IgD-negative memory B cell (primary cell): ENCODE measurements around the gene NAP1L1. TPM values are rescaled to one million over a fixed set of nuclear protein-coding genes. Genes with fewer than 3 reads are reported as not detected.

Experiments
- H3K27ac Mint-ChIP-seq, 3 donors: one replicate each; pipeline ENCODE4 v1.8.0; 2020 to 2022; ENCODE audit warnings: mild to moderate bottlenecking in 3 of 3, mixed read lengths in 3 of 3, moderate library complexity in 1 of 3
- H3K27me3 Mint-ChIP-seq: one replicate; pipeline ENCODE4 v1.8.0; 2021; ENCODE audit warnings: mixed read lengths
- H3K36me3 Mint-ChIP-seq: one replicate; pipeline ENCODE4 v1.8.0; 2020; ENCODE audit warnings: mild to moderate bottlenecking, mixed read lengths
- H3K4me1 Mint-ChIP-seq, 3 donors: one replicate each; pipeline ENCODE4 v1.8.0; 2020 to 2022; ENCODE audit warnings: mixed read lengths in 3 of 3, mild to moderate bottlenecking in 1 of 3
- H3K4me3 Mint-ChIP-seq, 4 donors: one replicate each; pipeline ENCODE4 v1.8.0; 2020 to 2022; ENCODE audit warnings: mild to moderate bottlenecking in 4 of 4, mixed read lengths in 4 of 4, moderate library complexity in 3 of 4
- H3K9me3 Mint-ChIP-seq, 3 donors: one replicate each; pipeline ENCODE4 v1.8.0; 2020 to 2021; ENCODE audit warnings: mixed read lengths in 3 of 3, mild to moderate bottlenecking in 1 of 3
- polyA plus RNA-seq: library from polyadenylated mRNA; unstranded; fragments of 300-500 nt; fragmentation: Illumina TruSeq; gene quantifications from one replicate; pipeline ENCODE4 v1.2.3, GENCODE V29; 2021

Gene NAP1L1
- polyA plus RNA-seq, 1 donor from 2014 or later: 223 TPM

DNA sequence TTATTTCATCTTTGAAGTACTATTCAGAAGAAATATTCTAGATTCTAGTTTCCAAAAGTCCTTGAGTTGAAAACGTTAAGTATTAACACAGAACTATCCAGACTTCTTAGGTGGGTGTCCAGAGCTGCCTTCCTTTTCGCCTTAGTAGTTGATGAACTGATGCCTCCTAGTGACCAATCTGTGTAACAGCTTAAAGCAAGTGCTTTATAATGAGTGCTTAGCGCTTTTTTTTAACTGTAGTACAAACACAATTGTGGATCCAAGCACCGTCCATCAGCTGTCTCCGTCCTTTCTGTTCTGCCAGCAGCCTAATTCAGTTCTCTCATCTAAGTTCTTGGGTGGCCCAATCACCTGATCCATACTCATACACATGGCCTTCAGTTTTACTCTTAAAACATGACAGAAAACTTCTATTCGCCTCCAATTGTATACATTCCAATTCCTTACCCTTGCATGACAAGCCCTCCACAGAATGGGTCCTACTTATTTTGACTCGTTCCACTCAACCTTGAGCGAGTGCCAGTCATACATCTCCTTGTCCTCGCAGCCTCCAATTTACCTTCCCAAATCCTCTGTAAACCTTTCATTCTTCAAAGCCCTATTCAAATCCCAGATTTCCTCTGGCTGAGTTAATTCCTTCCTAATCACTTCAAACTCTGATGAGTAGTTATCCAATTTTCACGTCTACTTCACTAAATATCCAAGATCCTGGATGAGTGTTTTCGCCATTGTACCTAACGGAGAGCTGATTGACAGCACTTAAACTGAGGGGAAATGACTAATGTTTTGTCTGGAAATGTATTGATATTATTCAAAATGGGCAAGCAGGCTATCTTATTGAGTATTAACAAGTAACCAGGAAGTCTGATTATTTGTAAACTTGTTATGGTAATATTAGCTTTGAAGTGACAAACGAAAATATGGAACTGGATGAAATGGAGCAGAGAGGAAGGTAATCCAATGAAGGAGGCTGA lies 47.1 kb downstream of the NAP1L1 start:
- H3K4me1 Mint-ChIP-seq: peaks cover 0 to 11% (median 5%) of the 10 kb centered on the region in 3 donors
- no peaks in the 10 kb centered on the region for H3K9me3 Mint-ChIP-seq
- H3K4me3 Mint-ChIP-seq: no peak overlapping the region
- H3K27ac Mint-ChIP-seq: no peak overlapping the region
- H3K36me3 Mint-ChIP-seq: no peaks in the 10 kb centered on the region
- H3K27me3 Mint-ChIP-seq: no peaks in the 10 kb centered on the region

DNA sequence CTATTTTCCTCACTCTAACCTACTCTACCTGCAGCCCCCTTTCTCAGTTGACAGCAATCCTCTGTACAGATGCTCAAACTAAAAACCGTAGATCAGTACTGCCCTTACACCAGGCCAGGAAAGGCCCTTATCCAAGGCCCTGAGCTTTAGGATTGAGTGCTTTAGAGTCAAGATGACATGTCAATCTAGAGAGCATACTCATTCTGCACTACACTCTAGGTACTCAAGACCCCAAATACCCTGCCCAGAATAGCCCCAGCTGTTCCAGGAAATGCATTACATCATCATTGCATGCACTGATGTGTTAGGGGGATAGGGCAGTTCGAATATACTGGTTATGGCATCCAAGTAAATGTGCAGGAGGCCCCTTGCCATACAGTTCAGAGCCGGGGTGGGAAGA lies 49.4 kb downstream of the NAP1L1 start:
- Mint-ChIP-seq H3K27ac (peak overlapping the region in 1 of 3 donors; percentile 0), H3K4me1 (peaks cover 3 to 16% (median 13%) of the 10 kb centered on the region in 3 donors), H3K9me3 (no peaks in the 10 kb centered on the region), H3K36me3 (no peaks in the 10 kb centered on the region), H3K27me3 (peaks cover 4% of the 10 kb centered on the region), H3K4me3 (no peak overlapping the region)

DNA sequence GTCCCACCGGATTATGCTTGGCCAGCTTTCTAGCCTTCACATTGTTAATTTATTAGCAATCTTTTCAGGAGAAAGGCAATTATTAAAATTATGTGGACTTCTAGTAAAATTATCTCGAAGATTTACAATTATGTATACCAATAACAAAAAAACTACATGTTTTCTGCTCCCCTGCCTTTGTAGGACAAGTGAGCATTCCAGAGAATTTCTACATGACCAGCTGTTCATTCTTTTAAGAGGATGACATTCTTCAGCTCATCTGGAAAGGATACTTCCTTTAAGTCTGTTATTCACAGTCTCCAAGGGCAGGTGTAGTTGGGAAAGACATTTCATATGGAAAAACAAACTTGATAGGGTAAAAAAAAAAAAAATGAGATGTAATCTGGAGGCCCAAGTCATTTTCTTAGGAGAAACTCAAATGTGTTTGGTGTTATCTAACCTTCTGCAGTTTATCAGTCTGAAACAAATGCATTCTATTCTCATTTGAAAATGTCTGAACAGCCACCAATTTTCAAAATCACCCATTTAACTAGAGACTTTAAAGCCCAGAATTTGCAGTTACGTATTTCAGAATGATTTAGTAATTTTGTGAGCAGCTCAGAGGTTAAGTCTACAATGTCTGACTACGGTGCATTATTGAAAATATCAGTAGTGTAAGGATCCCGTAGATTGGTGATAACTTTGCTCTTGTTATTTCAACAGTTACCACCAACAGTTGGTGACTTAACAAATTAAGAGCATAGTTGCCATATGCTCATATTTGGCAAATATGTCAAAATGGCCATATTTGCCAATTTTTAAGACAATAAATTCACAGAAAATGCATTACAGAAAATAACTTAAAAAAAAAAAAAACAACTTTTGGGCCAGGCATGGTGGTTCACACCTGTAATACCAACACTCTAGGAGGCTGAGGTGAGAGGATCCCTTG lies 51.1 kb downstream of the NAP1L1 start:
- peak overlapping the region in 2 of 3 donors; percentile 66 to 87 for H3K27ac Mint-ChIP-seq

DNA sequence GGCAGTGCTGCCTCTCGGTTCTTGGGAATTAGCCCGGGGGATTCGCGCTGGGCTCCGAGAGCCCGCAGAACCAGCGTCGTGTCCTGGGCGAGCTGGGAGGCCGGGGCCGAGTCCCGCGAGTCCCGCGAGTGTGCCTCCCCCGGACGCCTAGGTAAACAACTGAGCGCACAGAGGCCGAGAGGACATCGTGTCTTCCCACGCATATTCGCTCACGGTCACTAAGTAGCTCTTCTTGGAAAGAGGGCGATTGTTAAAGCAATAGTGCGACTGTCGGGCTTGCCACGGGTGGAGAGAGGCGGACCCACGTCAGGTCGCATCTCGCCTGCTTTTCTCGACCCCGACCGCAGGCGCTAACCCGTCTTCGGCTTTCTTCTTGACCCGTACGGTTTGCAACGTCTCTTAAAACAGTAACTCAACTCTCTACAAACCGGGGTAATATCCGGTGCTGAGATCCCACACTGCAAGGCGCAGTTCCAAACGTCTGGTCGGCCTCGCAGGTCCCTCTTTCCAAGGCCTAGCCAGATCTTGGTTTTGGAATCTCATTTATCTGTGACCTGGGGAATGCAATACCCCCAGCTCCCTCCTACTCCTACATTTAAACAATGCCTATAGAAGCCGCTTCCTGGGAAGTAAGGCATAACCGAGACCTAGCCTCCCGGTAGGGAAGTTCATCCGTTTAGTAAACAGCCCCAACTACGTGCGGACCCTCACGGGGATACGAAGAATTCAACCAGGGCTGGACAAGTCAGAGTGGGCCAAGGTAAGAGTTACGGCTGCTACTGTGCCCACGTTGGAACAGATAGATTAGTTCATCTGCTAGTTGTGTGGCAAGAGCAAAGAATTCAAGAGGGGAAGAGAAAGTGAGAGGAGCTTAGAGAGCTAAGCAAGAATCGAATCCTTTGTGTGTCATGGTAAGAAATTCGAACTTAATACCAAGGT lies 52.2 kb downstream of the NAP1L1 start:
- Mint-ChIP-seq H3K27me3 (peaks cover 17% of the 10 kb centered on the region), H3K36me3 (no peaks in the 10 kb centered on the region), H3K4me1 (peaks cover 7 to 18% (median 17%) of the 10 kb centered on the region in 3 donors), H3K9me3 (no peaks in the 10 kb centered on the region), H3K27ac (peak overlapping the region; percentile 66 to 87 (median 87)), H3K4me3 (peak overlapping the region; percentile 94 to 97 (median 97))

More for the DNA sequence above, 51.1 kb downstream of the NAP1L1 start:
- no peaks in the 10 kb centered on the region for H3K9me3 Mint-ChIP-seq
- no peaks in the 10 kb centered on the region for H3K36me3 Mint-ChIP-seq
- peaks cover 14% of the 10 kb centered on the region for H3K27me3 Mint-ChIP-seq
- peaks cover 7 to 19% (median 18%) of the 10 kb centered on the region in 3 donors for H3K4me1 Mint-ChIP-seq
- H3K4me3 Mint-ChIP-seq: peak overlapping the region in 3 of 4 donors; percentile 28 to 97 (median 94)

DNA sequence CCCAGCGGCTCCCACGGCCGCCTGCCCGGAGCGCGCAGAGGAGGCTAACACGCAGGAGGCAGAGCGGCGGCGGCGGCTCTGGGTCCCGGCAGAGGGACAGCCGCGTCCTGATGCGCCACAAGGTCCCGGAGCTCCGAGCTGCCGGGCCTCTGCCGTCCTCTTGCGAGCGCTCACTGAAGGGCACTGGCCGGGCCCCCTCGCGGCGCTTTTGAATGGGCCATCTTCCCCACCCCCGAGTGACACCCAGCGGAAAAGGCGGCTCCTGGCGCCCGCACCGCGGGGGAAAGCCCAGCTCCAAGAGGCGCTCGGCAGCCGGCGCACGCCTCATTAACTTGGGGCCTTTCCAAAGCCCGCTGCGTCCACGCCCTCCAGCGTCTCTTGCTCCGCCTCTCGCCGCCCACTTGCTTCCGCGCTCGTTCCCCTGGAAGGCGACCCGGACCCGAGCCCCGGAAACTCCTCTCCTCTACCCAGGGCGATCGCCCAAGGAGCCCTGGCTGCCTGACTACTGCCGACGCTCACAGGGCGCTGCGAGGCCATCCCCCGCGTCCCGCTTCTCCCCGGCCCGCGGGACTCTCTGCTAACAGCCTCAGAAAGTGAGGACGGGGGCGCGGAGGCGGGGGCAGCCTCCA lies 53.0 kb downstream of the NAP1L1 start, which contains the start of gene PHLDA1:
TSS of gene PHLDA1 (minus strand) at position 363 of the 629 bp plus-strand sequence.
- peak within 1 kb of the TSS; percentile 66 to 87 (median 87) for H3K27ac Mint-ChIP-seq
- H3K4me3 Mint-ChIP-seq: peak within 1 kb of the TSS; percentile 94 to 97 (median 97)
- peaks cover 7 to 18% (median 13%) of the 10 kb centered on the region in 3 donors for H3K4me1 Mint-ChIP-seq
- peaks cover 20% of the 10 kb centered on the region for H3K27me3 Mint-ChIP-seq
- no peaks in the 10 kb centered on the region for H3K36me3 Mint-ChIP-seq
- no peaks in the 10 kb centered on the region for H3K9me3 Mint-ChIP-seq

DNA sequence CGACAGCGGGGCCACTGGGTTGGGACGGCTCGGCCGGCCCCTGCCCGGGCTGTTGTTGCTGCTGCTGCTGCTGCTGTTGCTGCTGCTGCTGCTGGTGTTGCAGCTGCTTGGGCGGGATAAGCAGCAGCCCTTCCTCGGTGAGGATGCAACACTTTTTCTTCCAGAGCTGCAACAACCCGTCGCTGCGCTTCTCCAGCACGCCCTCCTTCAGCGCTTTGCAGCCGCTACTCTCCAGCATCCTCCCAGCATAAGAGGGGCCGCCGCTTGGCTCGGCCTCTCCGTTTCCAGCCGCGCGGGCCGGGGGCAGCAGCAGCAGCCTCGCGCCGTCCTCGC lies 53.4 kb downstream of the NAP1L1 start:
- Mint-ChIP-seq H3K36me3 (no peaks in the 10 kb centered on the region), H3K27ac (no peak overlapping the region), H3K4me1 (peaks cover 7 to 18% (median 13%) of the 10 kb centered on the region in 3 donors), H3K27me3 (peaks cover 24% of the 10 kb centered on the region), H3K4me3 (peak overlapping the region; percentile 94 to 97 (median 97)), H3K9me3 (no peaks in the 10 kb centered on the region)

DNA sequence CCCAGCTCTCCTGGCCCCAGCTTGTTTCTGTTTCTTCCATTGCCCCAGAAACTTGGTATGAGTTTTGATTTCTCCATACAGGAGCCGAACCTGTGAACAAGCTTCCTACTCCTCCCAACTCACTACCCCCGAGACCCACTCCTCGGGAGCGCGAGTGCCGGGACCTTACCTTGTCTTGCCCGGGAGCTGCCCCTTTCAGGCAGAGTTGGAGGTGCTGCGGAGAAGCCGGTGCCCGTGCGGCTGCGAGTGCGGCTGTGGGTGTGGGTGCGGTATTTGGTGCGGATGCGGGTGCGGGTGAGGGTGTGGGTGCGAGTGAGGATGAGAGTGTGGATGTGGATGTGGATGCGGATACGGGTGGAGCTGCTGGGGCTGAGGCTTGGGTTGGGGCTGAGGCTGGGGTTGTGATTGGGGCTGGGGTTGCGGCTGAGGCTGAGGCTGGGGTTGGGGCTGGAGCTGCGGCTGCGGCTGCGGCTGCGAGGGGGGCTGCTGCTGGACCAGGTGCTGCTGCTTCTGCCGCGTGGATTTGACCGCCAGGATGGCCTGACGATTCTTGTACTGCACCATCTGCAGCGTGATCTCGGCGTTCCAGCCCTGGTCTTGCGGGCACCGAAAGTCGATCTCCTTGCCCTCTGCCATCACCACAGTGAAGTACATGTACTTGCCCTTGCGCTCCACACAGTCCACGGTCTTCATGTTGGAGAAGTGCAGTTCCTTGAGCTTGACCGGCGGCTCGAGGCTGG lies 54.0 kb downstream of the NAP1L1 start:
- peaks cover 27% of the 10 kb centered on the region for H3K27me3 Mint-ChIP-seq
- no peaks in the 10 kb centered on the region for H3K36me3 Mint-ChIP-seq
- H3K4me1 Mint-ChIP-seq: peaks cover 7 to 18% (median 13%) of the 10 kb centered on the region in 3 donors
- H3K9me3 Mint-ChIP-seq: no peaks in the 10 kb centered on the region
- peak overlapping the region in 2 of 3 donors; percentile 7 to 50 for H3K27ac Mint-ChIP-seq
- H3K4me3 Mint-ChIP-seq: peak overlapping the region; percentile 93 to 97 (median 96)

DNA sequence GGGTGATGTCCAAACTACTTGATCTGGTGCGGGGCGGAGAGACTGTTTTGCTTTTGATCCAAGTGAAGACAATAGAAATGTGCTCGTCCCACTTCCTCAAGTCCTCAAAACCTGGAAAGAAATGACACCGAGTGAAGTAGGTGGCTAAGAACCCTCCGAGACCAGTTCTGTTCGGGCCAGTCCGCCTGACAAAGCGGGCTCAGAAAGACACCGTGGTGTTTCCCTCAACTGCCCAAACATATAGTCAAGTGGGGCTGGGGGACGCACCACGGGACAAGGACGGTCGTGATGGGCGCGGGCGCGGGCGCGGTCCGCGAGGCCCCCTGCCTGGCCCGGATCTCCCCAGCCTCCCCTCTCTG lies 54.5 kb downstream of the NAP1L1 start:
- peaks cover 31% of the 10 kb centered on the region for H3K27me3 Mint-ChIP-seq
- no peaks in the 10 kb centered on the region for H3K9me3 Mint-ChIP-seq
- peak overlapping the region; percentile 93 to 97 (median 96) for H3K4me3 Mint-ChIP-seq
- H3K4me1 Mint-ChIP-seq: peaks cover 7 to 18% (median 13%) of the 10 kb centered on the region in 3 donors
- no peaks in the 10 kb centered on the region for H3K36me3 Mint-ChIP-seq
- H3K27ac Mint-ChIP-seq: peak overlapping the region in 2 of 3 donors; percentile 7 to 50

DNA sequence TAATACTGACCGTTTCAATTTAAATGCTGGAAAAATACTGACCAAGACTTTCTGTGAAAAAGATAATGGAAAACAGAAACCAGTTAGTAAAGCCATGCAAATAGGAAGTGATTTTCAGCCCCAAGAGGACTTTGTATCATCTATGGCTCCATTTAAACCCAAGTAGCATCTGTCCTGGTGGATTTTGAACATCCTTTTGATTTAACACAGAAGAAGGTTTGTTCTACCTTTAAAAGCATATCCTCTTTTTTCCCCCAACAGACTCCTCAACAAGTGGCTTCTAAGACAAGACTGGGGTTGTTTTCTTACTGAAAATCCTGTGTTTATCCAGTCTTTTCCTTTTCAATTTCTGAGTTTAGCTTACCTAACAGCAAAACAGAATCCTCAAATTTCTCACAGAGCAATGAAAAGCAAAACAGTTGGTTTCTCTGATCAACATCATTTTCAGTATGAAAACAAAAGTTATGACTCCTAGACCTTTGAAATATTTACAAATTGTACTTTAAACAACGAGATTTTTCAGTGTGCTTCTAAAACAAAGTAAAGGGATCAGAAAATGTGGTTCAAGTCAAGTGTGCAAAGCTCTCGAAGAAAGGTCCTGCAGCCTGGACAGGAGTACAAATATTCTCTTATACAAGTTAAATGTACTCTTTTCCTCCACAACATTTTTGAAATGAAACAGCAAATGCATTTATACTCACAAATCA lies 55.8 kb downstream of the NAP1L1 start:
- H3K36me3 Mint-ChIP-seq: no peaks in the 10 kb centered on the region
- H3K9me3 Mint-ChIP-seq: no peaks in the 10 kb centered on the region
- H3K4me1 Mint-ChIP-seq: peaks cover 7 to 18% (median 13%) of the 10 kb centered on the region in 3 donors
- peaks cover 31% of the 10 kb centered on the region for H3K27me3 Mint-ChIP-seq
- H3K4me3 Mint-ChIP-seq: peak overlapping the region in 1 of 4 donors; percentile 58
- no peak overlapping the region for H3K27ac Mint-ChIP-seq

DNA sequence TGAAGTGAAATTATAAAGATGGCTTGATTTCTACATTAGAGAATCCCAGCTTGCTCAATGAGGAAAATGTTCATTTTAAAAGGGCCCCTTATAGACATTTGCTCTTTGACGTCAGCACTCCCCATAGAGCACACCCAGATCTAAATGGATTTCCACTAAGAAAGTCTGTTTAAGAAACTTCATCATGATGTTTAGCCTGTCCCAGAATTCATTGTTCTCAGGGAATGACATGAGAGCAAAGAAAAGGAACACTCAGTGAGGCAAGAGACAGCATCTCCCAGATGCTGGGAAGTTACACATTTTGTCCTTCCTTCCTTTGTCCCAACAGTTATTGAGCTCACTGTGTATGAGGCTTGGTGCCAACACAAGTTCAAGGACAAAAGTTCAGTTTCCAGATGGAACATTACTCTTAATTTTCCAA lies 57.8 kb downstream of the NAP1L1 start:
- no peak overlapping the region for H3K27ac Mint-ChIP-seq
- peaks cover 6 to 9% (median 7%) of the 10 kb centered on the region in 3 donors for H3K4me1 Mint-ChIP-seq
- peaks cover 33% of the 10 kb centered on the region for H3K27me3 Mint-ChIP-seq
- no peaks in the 10 kb centered on the region for H3K36me3 Mint-ChIP-seq
- H3K9me3 Mint-ChIP-seq: no peaks in the 10 kb centered on the region
- peak overlapping the region in 1 of 4 donors; percentile 54 for H3K4me3 Mint-ChIP-seq

DNA sequence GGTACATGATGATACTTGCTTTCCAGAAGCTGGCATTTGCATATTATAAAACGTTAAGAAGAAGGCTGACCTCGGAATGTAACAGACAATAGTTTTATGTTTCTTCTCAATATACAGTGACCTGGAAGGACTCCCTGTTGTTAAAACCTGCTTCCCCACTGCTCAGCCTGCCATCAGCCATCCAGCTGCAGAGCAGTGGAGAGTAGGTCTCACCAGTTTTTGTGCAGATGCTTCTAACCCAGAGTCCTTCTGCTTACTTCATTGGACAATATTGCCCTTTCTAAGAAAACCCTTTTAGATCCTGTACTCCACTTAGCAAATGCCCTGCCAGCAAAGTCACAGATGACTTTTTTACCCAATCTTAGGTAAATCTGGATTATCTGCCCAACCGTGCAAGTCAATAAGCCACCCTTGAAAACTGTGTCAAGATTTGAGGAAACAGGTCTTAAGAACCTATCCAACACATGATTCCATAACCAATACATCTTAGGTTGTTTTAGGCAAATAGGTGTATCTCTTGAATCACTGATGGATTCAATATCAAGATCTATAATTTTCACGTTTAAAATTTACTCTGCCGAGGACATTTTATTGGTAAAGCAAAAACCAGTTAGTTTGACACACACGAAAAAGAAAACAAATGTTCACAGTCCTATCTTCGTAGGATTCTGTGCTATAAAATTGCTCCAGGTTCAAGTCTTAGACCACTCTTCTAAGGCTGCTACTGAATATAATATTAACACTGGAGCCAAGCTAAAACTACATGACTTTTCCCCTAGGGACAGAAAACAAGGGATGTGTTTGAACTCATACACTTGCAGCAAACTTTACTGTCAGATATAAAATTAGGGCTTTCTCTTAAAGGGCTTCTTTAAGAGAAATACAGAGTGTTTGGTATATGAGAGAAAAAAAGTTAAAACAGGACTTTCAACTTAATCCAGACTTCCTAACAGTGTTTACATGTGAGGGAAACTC lies 58.6 kb downstream of the NAP1L1 start:
- no peaks in the 10 kb centered on the region for H3K36me3 Mint-ChIP-seq
- H3K4me3 Mint-ChIP-seq: peak overlapping the region in 1 of 4 donors; percentile 54
- H3K27ac Mint-ChIP-seq: no peak overlapping the region
- H3K4me1 Mint-ChIP-seq: peaks cover 6 to 9% (median 7%) of the 10 kb centered on the region in 3 donors
- H3K27me3 Mint-ChIP-seq: peaks cover 38% of the 10 kb centered on the region
- H3K9me3 Mint-ChIP-seq: no peaks in the 10 kb centered on the region
